ENCODE results near the gene BNC2.

BNC2 gene

GRCh38 chr9:16679327-16679821 is 191.1 kb downstream of the BNC2 start:
- DNase-seq (ENCODE audit: low spot score) = no peak

- no peak for DNase-seq (ENCODE audit: low spot score)
Measured at GRCh38 chr9:16676519-16676918, 194.0 kb downstream of the BNC2 start.

- no peak for DNase-seq (ENCODE audit: low spot score)
Measured at GRCh38 chr9:16675131-16675530, 195.3 kb downstream of the BNC2 start.

- no peak for DNase-seq (ENCODE audit: low spot score)
Measured at GRCh38 chr9:16673171-16673570, 197.3 kb downstream of the BNC2 start.

- DNase-seq (ENCODE audit: low spot score) = no peak
Measured at GRCh38 chr9:16672501-16672900, 198.0 kb downstream of the BNC2 start.

GRCh38 chr9:16671591-16672137 is 198.8 kb downstream of the BNC2 start:
- DNase-seq (ENCODE audit: low spot score) = no peak

- DNase-seq (ENCODE audit: low spot score) = no peak
Measured at GRCh38 chr9:16670791-16671190, 199.7 kb downstream of the BNC2 start.

- no peak for DNase-seq (ENCODE audit: low spot score)
Measured at GRCh38 chr9:16668734-16669295, 201.7 kb downstream of the BNC2 start.

GRCh38 chr9:16664211-16664610 is 206.3 kb downstream of the BNC2 start:
- no peak for DNase-seq (ENCODE audit: low spot score)

GRCh38 chr9:16661816-16662215 is 208.7 kb downstream of the BNC2 start:
- DNase-seq (ENCODE audit: low spot score) = no peak

- DNase-seq (ENCODE audit: low spot score) = no peak
Measured at GRCh38 chr9:16659096-16659495, 211.4 kb downstream of the BNC2 start.

GRCh38 chr9:16656432-16657169 is 213.9 kb downstream of the BNC2 start:
- no peak for DNase-seq (ENCODE audit: low spot score)

GRCh38 chr9:16654596-16655126 is 215.8 kb downstream of the BNC2 start:
- no peak for DNase-seq (ENCODE audit: low spot score)

GRCh38 chr9:16653491-16654399 is 216.7 kb downstream of the BNC2 start:
- DNase-seq (ENCODE audit: low spot score) = peak; percentile 30

GRCh38 chr9:16652582-16652981 is 217.9 kb downstream of the BNC2 start:
- no peak for DNase-seq (ENCODE audit: low spot score)

GRCh38 chr9:16651446-16651964 is 219.0 kb downstream of the BNC2 start:
- no peak for DNase-seq (ENCODE audit: low spot score)

- no peak for DNase-seq (ENCODE audit: low spot score)
Measured at GRCh38 chr9:16645970-16646369, 224.5 kb downstream of the BNC2 start.

- no peak for DNase-seq (ENCODE audit: low spot score)
Measured at GRCh38 chr9:16642421-16643109, 227.9 kb downstream of the BNC2 start.

GRCh38 chr9:16640649-16641048 is 229.8 kb downstream of the BNC2 start:
- DNase-seq (ENCODE audit: low spot score) = no peak

GRCh38 chr9:16639644-16640043 is 230.8 kb downstream of the BNC2 start:
- no peak for DNase-seq (ENCODE audit: low spot score)

- no peak for DNase-seq (ENCODE audit: low spot score)
Measured at GRCh38 chr9:16637911-16638310, 232.6 kb downstream of the BNC2 start.
